ENCODE measurements around the gene NUP62. TPM values are rescaled to one million over a fixed set of nuclear protein-coding genes. Genes with fewer than 3 reads are reported as not detected.
A peak's percentile ranks its signal among the peaks of the same experiment; 100 is the strongest.

NUP62 gene
- total RNA-seq, 6 experiments from 2014 or later, result 9.3 to 55.5 (median 32.6) TPM

DNA sequence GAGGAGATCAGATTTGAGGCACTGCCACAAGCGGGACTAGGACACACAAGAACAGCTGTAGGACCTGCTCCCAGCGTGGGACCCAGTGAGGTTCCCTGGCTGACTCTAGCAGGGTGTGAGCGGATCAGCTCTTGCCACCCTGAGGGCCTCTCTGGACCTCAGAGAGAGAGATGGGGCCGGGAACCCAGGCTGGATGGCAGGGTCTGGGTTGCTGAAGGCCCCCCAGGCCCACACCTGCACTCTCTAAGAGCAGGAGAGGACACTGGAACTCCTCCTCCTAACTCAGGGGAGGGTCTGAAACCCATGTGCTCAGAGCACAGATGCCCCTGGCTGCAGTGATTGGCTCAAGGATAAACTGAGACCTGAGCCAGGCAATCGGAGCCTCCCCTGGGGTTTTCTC, 19.1 kb downstream of the NUP62 start:
- 100% methylated on average over 1 of the region's 5 CpGs for WGBS (ENCODE audit: insufficient coverage, low coverage, low lambda C conversion rate, missing lambda C conversion rate)
- peak in 2 of 4 donors; percentile 5 to 9 for ATAC-seq
- peaks cover 0 to 21% (median 5%) of the 10 kb centered on the region in 4 donors for H3K36me3 ChIP-seq

DNA sequence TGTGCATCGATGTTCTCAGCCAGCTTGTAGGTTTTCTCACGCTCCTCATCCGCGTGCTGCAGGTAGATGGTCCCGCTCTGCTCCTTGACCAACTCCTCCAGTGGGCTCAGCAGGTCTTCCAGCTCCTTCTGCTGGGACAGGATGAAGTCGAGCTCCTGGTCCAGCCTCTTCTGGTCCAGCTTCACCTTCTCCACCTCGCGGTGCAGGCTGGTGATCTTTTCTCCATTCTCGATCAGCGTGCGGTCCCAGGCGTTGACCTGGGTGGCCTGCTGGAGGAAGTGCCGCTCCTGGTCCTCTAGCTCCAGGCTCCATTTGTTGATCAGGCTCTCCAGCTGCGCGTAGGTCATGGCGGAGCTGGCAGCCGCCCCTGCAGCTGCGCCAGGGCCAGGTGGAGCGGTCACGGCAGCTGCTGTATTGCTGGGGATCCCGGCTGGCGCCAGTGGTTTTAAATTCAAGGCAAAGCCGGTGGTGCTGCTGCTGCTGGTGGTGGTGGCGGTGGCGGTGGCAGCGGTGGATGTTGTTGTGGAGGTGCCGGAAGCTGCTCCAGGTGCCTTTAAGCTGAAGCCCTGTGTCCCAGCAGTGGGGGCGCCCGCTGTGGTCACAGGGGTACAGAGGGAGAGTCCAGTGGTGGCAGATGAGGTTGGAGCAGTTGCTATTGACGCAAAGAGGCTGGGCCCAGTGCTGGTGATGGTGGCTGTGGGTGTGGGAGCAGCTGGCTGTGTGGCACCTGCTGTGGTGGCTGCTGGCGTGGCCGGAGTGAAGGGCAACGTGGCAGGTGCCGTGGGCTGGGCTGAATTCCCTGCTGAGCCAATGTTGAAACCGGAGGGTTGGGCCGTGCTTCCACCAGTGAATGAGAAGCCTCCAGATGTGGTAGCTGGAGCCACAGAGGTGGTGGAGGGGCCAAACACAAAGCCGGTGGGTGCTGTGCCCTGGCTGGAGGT, 20.6 kb downstream of the NUP62 start:
- no peak for TF ChIP-seq POLR2A (IDR thresholded peaks at IDR 0.05)
- TF ChIP-seq, protein P1, sequence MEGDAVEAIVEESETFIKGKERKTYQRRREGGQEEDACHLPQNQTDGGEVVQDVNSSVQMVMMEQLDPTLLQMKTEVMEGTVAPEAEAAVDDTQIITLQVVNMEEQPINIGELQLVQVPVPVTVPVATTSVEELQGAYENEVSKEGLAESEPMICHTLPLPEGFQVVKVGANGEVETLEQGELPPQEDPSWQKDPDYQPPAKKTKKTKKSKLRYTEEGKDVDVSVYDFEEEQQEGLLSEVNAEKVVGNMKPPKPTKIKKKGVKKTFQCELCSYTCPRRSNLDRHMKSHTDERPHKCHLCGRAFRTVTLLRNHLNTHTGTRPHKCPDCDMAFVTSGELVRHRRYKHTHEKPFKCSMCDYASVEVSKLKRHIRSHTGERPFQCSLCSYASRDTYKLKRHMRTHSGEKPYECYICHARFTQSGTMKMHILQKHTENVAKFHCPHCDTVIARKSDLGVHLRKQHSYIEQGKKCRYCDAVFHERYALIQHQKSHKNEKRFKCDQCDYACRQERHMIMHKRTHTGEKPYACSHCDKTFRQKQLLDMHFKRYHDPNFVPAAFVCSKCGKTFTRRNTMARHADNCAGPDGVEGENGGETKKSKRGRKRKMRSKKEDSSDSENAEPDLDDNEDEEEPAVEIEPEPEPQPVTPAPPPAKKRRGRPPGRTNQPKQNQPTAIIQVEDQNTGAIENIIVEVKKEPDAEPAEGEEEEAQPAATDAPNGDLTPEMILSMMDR (IDR thresholded peaks at IDR 0.05), result no peak
- ATAC-seq (no peak), DNase-seq (no peak)
- Histone ChIP-seq H3K9me3 (no peaks in the 10 kb centered on the region), H3K27ac (no peak overlapping the region), H3K27me3 (no peaks in the 10 kb centered on the region), H3K4me1 (peaks cover 0 to 14% (median 6%) of the 10 kb centered on the region in 4 donors), H3K4me3 (no peak overlapping the region), H3K36me3 (peaks cover 0 to 21% (median 5%) of the 10 kb centered on the region in 4 donors)
- intact Hi-C loops (cut with DNase I), result no loop called here
- 97% methylated on average over 20 of the region's 37 CpGs for WGBS (ENCODE audit: insufficient coverage, low coverage, low lambda C conversion rate, missing lambda C conversion rate)

More for the DNA sequence above, 19.1 kb downstream of the NUP62 start:
- DNase-seq, result no peak
- intact Hi-C loops (cut with DNase I), result no loop called here
- H3K4me1 ChIP-seq, result peaks cover 0 to 14% (median 6%) of the 10 kb centered on the region in 4 donors
- no peaks in the 10 kb centered on the region for H3K27me3 ChIP-seq
- TF ChIP-seq, protein P1 (IDR thresholded peaks at IDR 0.05), result no peak
- no peak overlapping the region for H3K4me3 ChIP-seq
- no peak overlapping the region for H3K27ac ChIP-seq
- no peaks in the 10 kb centered on the region for H3K9me3 ChIP-seq

DNA sequence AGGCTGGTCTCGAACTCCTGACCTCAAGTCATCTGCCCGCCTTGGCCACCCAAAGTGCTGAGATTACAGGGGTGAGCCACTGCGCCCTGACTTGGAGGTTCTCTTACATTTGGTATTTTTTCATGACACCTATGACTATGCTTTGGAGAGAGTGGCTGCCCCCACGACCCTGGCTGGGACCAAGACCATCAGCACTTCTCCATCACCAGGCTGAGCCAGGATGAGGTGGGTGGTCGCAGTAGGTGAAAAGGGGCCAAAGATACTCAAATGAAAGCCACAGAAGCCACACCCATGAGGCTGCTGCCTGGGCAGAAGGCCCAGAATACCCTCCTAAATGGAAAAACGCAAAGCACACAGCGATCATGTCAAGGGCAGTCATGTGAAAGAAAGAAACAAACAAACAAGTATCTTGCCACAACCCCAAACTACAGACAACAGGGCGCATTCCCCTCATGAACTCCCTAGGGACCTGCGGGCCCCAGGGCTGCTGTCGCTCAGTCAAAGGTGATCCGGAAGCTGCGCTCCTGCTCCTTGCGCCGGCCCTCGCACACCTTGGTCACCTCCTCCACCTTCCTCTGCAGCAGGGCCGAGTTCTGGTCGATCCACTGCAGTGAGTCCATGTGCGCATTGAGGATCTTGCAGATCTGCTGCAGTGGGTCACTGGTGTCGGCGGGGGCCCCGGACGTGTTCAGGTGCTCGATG, 21.4 kb downstream of the NUP62 start:
- WGBS (ENCODE audit: insufficient coverage, low coverage, low lambda C conversion rate, missing lambda C conversion rate), result 92% methylated on average over 10 of the region's 23 CpGs
- H3K4me1 ChIP-seq, result peaks cover 0 to 14% (median 6%) of the 10 kb centered on the region in 4 donors
- intact Hi-C loops (cut with DNase I), result no loop called here
- DNase-seq, result no peak
- no peaks in the 10 kb centered on the region for H3K27me3 ChIP-seq
- no peak for ATAC-seq
- H3K27ac ChIP-seq, result no peak overlapping the region
- H3K9me3 ChIP-seq, result no peaks in the 10 kb centered on the region
- H3K4me3 ChIP-seq, result no peak overlapping the region
- H3K36me3 ChIP-seq, result peaks cover 0 to 17% (median 5%) of the 10 kb centered on the region in 4 donors
- no peak for TF ChIP-seq POLR2A (IDR thresholded peaks at IDR 0.05)
- TF ChIP-seq, protein P1 (IDR thresholded peaks at IDR 0.05), result no peak

DNA sequence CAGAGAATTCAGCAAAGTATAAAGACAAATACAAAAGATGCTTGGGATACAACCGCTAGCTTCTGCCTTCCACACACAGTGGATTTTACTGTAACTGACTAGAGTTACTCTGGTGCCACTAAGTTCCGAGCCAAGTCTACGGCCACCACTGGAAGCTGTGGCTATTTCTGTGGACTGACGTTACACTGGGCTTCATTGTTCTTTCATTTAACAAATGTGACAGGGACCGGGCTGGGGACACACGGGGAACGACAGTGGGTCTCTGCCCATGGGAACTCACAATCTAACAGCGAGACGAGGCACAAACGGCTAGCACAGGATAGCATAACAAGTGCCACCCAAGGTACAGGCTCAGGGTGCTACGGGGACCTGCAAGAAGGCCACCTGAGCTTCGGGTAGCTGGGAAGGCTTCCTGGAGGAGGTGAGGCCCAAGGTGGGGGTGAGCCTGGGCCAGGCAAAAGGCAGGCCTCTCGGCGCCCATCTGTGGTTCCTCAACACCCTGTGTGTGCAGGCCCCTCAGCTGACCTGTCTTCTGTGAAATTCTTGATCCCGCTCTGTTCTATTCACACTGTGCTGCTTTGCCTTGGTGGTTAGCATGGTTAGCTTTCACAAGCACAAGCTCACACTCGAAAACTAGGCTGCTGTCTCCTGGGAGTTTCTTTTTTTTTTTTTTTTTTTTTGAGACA, 22.3 kb downstream of the NUP62 start:
- Histone ChIP-seq H3K4me3 (no peak overlapping the region), H3K27me3 (no peaks in the 10 kb centered on the region), H3K9me3 (no peaks in the 10 kb centered on the region), H3K36me3 (peaks cover 0 to 16% (median 5%) of the 10 kb centered on the region in 4 donors), H3K27ac (no peak overlapping the region), H3K4me1 (peaks cover 0 to 14% (median 6%) of the 10 kb centered on the region in 4 donors)
- TF ChIP-seq POLR2A (IDR thresholded peaks at IDR 0.05), result no peak
- TF ChIP-seq, protein P1 (IDR thresholded peaks at IDR 0.05), result no peak
- intact Hi-C loops (cut with DNase I), result no loop called here
- ATAC-seq, result no peak
- 85% methylated on average over 6 of the region's 16 CpGs for WGBS (ENCODE audit: insufficient coverage, low coverage, low lambda C conversion rate, missing lambda C conversion rate)
- no peak for DNase-seq

Measured in right lobe of liver (tissue), 6 donors.